Stimulated activated CD4-positive, alpha-beta T cell treated with anti-CD3 and anti-CD28 coated beads, Interleukin-15, amount 100 ng/mL, for 24 hours (primary cell): ENCODE data around the gene DOCK4.

Experiments
- DNase-seq: peaks from one replicate; pipeline ENCODE4 v3.0.0-alpha.2; 2020

Gene DOCK4

GRCh38 chr7:111789870-111790269 lies 416.3 kb downstream of the DOCK4 start:
- DNase-seq: no peak

DNA sequence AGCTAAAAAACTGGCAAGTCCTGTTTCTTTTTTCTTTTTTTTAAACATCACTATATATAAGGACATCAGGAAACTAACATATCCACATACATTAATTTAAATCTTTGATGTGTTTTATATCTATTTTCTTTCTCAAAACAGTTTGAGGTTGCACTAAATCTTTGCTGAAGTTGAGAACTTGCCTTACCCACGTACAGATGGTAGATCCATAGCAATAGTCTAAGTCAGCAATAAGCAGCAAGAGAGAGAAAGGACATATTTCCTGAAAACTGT lies 417.2 kb downstream of the DOCK4 start:
- DNase-seq: no peak

DNA sequence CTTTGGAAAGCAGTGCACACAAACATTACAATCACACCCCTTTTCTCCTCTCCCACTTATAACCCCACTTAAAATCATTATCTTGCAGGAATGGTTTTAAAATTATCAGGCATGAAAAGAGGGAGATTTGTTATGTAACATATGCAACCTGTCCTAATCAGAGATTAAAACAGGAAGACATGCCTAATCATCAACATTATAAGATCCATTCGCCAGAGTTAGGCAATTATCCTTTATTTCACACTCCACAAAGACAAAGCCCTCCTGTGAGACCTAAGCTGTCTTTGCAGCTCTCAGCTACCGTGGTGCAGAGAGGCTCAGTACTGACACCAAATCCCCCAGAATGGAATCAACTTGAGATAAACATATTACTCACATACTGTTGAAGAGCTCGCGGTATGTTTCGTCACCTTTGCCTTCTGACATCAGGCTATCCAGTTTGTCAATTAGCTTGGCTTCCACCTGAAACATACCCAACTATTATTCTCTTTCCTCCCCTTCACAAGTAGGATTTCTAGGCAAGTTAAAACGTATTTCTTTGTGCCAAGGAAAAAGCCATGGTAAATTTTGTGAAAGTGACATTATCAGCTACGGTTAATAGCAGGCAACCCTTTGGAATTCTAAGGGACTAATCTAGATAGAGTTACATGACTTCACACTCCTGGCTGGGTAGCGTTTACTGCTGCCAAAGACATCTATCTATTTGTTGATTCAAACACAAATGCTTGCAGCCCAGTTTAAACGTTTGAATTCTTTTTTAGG lies 417.7 kb downstream of the DOCK4 start:
- no peak for DNase-seq

- no peak for DNase-seq
Measured at GRCh38 chr7:111787741-111788140, 418.5 kb downstream of the DOCK4 start.

GRCh38 chr7:111787099-111787498 lies 419.1 kb downstream of the DOCK4 start:
- no peak for DNase-seq

DNA sequence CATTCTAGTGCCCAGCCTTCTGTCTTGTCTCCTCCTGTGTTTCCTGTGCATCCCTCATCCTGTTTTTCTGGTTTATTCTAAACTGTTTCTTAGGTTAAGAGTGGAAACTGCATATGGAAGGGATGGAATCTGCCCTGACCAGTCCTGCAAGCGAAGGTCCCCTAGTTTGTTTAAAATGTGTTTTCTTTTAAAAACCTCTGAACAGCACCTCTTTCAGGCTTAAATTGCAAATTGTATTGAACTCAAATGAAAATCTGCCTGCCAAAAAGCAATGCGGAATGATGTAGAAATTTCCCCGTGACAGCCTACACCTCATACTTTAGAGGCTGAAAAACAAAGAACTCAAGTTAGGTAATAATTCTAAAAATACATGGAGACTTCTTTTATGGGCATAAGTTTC lies 421.1 kb downstream of the DOCK4 start:
- DNase-seq: no peak

- DNase-seq: no peak
Measured at GRCh38 chr7:111784296-111784695, 421.9 kb downstream of the DOCK4 start.

GRCh38 chr7:111783854-111784253 lies 422.3 kb downstream of the DOCK4 start:
- no peak for DNase-seq

GRCh38 chr7:111780527-111780926 lies 425.7 kb downstream of the DOCK4 start:
- DNase-seq: no peak

DNA sequence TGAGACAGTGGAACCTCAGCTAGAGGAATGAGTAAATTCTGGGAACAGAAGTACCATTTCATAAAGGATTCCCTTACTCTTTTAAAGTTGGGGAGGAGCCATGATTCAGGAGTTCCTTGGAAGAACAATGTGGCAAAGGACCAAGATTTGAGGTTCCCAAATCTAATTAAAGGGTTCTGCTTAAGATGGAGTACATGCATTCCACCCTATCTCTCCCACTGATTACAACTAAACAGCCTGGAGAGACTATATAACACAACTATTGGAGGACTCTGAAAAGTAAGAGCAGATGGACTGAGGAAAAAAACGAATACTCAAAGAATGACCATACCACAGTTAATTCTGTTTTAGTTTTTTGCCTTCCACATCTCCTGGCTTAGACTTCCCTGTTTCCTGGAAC lies 431.0 kb downstream of the DOCK4 start:
- DNase-seq: no peak

- DNase-seq: no peak
Measured at GRCh38 chr7:111772716-111773115, 433.5 kb downstream of the DOCK4 start.

DNA sequence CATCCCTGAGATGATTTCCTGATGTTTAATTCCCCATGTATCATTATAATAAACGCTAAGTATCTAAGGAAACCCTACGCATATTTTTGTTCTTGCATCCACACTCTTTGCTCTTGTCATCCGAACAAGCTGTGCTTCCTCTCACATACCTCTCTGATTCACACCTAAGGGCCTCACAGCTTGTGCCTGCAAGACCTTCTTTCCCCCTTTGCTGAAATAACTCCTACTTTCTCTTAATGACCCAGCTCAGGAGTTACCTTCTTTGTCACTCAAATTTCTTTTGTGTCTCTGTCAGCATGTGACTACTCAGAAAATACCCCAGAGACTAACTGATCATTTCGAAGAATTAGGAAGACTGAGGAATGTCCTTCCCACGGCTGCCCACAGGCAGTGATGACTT lies 434.6 kb downstream of the DOCK4 start:
- no peak for DNase-seq

- DNase-seq: no peak
Measured at GRCh38 chr7:111770116-111770515, 436.1 kb downstream of the DOCK4 start.

GRCh38 chr7:111765751-111766643 lies 440.2 kb downstream of the DOCK4 start:
- no peak for DNase-seq

DNA sequence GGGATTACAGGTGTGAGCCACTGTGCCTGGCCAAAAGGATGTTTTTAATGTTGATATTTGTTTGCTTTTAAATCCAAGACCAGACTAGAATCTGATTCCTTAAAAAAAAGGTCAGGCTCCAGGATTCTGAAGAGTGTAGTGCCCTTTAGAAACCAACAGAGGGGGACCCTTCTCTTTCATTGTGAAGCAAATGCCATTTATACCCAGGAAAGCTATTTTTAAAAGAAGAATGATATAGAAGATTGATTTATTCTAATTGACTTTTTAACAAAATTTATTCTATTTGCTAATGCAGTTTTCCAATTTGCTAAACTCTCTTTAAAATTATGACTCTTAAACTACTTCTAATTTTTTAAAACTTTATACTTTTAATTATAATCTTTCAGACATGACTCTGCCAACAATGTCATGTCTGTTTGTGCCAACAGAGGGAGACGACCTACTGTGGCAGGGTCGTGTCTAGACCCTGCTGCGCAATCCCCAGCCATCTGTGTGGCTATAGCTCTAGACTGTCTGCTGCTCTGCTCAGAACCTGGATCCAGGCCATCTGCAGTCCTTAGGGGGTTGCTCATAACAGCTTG lies 442.9 kb downstream of the DOCK4 start:
- no peak for DNase-seq

DNA sequence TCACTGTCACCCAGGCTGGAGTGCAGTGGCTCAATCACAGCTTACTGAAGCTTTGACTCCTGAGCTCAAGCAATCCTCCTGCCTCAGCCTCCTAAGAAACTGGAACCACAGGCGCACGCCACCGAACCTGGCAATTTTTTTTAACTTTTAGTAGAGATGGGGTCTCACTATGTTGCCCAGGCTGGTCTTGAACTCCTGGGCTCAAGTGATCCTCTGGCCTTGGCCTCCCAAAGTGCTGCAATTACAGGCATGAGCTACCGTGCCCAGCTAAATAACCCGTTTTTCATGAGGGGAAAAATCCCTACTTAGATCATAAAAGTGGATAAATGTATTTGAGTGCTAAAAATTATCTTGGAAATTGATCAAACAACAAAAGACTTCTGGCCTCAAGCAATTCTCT lies 443.4 kb downstream of the DOCK4 start:
- DNase-seq: no peak

- DNase-seq: no peak
Measured at GRCh38 chr7:111762211-111762610, 444.0 kb downstream of the DOCK4 start.

- DNase-seq: no peak
Measured at GRCh38 chr7:111760043-111760442, 446.2 kb downstream of the DOCK4 start.

DNA sequence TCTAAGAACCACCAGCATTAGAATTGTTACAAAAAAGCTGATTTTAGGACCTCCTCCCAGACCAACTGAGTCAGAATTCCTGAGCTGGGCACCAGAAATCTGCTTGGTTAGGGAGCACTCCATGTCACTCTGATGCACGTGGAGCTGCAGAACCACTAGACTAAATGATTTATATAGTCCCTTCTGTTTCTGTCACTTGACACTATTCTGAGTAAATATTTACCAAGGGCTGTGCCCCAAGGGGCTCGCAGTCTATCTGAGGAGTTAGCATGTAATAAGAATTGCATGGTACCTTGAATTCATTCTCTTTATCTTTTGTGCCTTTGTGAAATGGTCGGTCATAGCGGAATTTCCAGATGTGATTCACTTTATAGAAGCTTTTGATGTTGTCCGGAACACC lies 447.9 kb downstream of the DOCK4 start:
- DNase-seq: no peak

DNA sequence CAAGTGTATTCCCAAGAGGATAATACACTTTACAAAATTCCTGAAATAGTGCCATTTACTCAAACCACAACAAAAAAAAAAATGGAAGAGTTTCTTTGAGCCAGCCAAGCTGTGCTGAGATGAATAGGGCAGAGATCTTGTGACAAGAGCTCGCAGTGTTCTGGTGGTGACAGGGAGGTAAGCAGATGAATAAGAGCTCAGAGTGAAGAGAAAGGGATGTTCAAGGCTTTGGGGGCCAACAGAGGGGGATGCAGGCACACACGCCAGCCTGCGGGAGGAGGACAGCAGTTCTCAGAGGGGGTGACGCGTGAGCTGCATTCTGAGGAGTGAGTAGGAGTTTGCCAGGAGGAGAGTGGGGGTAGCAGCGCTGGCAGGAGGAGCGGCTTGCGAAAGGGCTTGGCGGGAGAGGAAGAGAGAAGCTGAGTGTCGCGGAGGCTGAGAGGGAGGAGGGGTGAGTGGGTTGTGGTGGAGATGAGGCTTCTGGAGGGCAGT lies 449.5 kb downstream of the DOCK4 start:
- no peak for DNase-seq

- DNase-seq: no peak
Measured at GRCh38 chr7:111755383-111755782, 450.8 kb downstream of the DOCK4 start.

DNA sequence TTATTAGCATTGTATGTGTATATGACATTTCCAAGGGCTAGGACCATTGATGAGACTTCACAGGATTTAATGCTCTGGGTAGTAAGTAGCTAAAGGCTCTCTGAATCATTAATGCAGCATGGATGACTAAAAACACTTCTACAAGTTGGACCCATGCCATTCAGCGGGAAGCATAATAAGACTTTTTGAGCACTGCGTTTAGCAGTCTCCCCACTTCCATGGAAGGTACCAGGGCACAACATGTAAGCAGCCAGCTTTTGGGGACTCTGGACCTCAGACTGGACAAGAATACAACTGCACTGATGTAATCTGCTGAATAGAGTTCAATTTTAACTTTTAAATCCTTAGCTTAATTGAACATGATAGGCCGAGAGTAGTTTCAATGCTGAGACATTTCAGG lies 452.2 kb downstream of the DOCK4 start:
- DNase-seq: no peak

DNA sequence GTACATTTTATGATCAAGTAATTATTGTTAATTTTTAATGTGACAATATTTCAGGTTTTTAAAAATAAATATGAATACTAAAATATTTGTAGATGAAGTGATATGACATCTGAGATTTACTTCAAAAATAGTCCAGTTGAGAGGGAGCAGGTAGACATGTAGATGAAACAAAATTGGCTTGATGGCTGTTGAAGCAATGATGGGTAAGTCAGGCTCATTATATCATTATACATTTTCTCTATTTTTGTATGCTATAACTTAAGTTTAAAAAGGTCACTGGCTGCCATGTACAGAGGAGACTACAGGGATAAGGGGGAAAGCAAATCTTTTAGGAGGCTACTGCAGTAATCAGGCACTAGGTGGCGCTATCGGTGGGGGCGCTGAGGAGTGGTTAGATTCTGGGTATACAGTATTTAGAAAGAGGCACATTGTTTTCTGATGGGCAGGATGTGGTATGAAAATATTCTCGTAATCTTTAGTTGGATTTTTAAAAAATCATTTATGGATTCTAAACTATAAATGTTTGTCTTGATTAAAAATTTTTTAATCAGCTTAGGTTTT lies 454.1 kb downstream of the DOCK4 start:
- peak; percentile 74 for DNase-seq

DNA sequence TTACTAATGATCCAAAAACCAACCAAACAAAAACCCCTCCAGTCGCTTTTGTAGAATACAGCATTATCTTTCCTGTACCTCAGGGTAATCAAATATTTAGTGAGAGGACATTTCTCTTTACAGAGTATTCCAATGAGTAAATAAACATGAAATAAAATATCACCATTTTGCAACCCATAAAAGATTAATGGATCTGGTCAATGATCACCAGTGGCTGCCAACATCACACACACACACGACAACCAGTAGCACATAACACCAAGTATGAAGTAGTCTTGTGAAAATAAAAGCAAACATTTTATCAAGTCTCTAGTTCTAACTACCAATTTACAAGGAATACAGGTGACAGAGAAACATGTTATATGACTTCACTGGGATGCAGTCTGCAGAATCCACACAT lies 455.3 kb downstream of the DOCK4 start:
- DNase-seq: no peak
